Activated CD4-positive, CD25-positive, alpha-beta regulatory T cell treated with anti-CD3 and anti-CD28 coated beads, Interleukin-2, amount 50 U/mL, for 72 hours (primary cell): ENCODE results near the gene PCNT.
"Not testable (repeated sequence)": the region's sequence is repeated elsewhere in the genome, so short reads cannot be mapped to it uniquely, and the experiment has no call there.

Experiments
- DNase-seq: peaks from one replicate; pipeline ENCODE4 v3.0.0; 2021

PCNT gene

DNA sequence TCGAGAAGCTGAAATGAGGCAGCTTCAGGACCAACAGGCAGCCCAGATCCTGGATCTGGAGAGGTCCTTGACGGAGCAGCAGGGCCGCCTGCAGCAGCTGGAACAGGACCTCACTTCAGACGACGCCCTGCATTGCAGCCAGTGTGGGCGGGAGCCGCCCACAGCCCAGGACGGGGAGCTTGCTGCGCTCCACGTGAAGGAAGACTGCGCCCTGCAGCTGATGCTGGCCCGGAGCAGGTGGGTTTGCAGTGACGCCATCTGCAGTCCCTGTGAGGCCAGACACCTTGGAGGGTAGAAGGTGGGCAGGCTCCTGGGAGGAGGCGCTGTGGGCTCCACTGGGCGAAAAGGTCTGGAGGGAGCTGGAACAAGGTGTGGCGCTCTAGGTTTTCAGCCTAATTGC is 39.7 kb downstream of the PCNT start:
- no peak for DNase-seq

- DNase-seq = no peak
Measured at GRCh38 chr21:46366091-46366490, 42.1 kb downstream of the PCNT start.

DNA sequence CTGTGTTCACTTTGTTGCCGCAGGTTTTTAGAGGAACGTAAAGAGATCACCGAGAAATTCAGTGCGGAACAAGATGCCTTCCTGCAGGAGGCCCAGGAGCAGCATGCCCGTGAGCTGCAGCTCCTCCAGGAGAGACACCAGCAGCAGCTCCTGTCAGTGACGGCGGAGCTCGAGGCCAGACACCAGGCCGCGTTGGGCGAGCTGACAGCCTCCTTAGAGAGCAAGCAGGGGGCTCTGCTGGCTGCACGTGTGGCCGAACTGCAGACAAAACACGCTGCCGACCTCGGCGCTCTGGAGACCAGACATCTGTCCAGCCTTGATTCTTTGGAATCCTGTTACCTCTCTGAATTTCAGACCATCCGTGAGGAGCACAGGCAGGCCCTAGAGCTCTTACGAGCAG is 42.6 kb downstream of the PCNT start:
- DNase-seq = no peak

GRCh38 chr21:46366966-46367365 is 43.0 kb downstream of the PCNT start:
- no peak for DNase-seq

GRCh38 chr21:46368533-46369285 is 44.8 kb downstream of the PCNT start:
- DNase-seq = no peak

DNA sequence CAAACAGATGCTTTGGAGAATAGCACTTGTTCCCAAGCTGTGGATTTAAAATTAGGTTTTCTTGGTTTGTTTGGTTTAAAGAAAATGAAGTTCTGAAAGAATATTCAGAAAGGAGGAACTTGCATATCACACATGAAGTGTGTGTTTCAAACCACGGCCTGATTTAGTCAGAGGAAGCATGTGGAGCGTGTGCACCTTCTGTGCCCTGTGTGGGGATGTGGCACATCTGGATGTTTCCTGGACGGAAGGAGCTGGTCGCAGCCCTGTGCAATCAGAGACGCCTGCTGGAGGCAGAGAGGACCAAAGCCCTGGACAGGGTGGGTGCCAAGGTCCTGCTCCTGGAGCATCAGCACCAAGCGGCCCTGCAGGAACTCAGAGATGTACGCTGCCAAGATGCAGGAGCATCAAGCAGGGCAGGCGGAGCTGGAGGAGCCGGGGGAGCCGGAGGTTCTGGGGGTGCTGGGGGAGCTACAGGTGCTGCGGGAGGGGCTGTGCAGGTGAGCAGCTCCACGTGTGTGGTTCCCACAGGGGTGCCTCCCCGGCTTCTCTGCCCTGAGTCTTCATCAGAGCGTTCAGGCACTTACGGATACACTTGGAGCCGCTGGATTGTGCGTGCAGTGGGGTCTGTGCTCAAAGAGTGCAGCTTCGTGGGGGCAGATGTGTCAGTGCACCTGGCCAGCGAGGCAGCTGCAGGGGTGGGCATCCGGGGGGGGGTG is 45.7 kb downstream of the PCNT start:
- DNase-seq = no peak

GRCh38 chr21:46371204-46372013 is 47.5 kb downstream of the PCNT start:
- no peak for DNase-seq

- DNase-seq = no peak
Measured at GRCh38 chr21:46372014-46372485, 48.1 kb downstream of the PCNT start.

DNA sequence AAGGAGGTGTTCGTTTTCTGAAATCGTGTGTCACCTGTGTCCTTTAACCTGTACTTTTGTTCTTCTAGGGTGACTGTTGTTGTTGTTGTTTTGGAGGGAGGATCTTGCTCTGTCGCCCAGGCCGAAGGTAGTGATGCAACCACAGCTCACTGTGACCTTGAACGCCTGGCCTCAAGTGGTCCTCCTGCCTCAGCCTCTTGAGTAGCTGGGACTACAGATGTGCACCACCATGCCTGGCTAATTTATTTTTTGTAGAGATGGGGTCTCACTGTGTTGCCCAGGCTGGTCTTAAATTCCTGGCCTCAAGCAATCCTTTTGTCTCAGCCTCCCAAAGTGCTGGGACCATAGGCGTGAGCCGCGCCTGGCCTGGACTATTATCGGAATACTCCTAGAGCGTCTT is 49.0 kb downstream of the PCNT start:
- DNase-seq = not testable (repeated sequence)

- no peak for DNase-seq
Measured at GRCh38 chr21:46374761-46375389, 50.9 kb downstream of the PCNT start.

GRCh38 chr21:46375560-46376230 is 51.7 kb downstream of the PCNT start:
- DNase-seq = no peak

DNA sequence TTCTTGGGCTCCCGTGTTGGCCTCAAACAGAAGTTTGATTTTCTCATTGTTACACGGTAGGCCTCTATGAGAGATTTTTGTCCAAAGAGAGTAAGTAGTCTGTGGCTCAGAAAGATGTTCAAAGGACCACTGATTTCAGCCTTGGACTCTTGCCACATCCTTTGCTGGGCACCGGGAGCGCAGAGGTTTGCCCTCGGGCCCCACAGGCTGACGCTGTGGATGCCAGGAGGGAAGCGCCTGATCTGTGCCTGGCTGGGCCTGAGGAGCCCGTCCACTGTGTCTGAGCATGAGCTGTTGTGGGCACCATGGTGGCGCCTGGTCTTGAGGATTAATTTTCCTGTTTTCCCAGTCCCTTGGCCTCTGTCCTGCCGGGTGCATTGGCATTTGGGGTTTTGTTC is 52.3 kb downstream of the PCNT start:
- no peak for DNase-seq

- DNase-seq = no peak
Measured at GRCh38 chr21:46376856-46377453, 53.0 kb downstream of the PCNT start.

DNA sequence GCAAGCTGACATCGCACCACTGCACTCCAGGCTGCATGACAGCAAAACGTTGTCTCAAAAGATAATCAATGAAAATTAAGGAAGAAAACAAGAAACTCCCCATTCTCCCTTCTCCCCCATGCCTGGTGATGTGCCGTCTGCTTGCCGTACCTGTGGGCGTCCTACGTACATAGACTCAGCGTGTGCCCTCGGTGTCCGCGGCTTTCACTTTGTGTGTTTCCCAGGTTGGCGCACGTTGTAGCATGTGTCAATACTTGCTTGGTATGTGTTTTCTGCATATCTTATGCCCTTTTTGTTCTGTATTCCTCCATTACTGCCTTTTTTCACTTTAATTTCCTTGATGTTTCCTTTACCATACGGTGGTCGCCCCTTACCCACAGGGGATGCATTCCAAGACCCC is 53.8 kb downstream of the PCNT start:
- DNase-seq = no peak

DNA sequence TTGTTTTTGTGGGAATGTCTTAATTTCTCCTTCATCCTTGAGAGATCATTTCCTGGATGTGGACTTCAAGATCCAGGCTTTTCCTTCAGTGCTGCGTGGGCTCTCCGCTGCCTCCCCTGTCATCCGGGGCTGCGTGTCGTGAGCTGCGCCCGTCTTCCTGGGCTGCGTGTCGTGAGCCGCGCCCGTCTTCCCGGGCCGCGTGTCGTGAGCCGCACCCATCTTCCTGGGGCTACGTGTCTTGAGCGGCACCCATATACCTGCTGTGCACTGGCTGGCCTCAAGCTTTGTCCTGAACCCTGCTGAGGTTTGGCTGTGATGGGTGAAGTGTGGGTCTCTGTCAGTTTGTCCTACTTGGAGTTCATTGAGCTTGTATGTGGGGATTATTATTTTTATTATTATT is 55.1 kb downstream of the PCNT start:
- DNase-seq = no peak

DNA sequence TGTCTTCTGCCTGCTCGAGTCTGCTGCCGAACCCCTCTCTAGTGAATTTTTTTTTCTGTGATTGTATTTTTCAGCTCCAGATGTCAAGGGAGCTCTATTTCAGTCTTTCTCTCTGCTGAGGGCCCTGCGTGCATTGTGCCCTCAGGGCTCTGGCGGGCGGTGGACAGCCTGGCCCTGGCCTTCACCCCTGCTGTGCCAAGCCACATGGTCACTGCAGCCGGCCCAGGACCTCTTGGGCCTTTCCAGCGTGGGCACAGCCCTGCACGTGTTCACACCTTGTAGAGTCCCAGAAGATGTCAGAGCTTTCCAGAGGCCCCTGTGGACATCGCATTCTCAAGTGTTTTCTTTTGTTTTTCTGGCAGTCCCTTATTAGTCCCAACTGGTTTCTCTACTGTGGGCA is 55.7 kb downstream of the PCNT start:
- DNase-seq = no peak

GRCh38 chr21:46381541-46381940 is 57.6 kb downstream of the PCNT start:
- DNase-seq = no peak

DNA sequence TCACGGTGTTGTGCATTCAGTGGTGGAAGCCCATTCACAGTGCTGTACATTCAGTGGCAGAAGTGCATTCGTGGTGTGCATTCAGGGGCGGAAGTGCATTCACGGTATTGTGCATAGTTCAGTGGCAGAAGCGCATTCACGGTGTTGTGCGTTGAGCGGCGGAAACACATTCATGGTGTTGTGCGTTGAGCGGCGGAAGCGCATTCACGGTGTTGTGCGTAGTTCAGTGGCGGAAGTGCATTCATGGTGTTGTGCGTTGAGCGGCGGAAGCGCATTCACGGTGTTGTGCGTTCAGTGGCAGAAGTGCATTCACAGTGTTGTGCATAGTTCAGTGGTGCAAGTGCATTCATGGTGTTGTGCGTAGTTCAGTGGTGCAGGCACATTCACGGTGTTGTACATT is 60.6 kb downstream of the PCNT start:
- DNase-seq = no peak

DNA sequence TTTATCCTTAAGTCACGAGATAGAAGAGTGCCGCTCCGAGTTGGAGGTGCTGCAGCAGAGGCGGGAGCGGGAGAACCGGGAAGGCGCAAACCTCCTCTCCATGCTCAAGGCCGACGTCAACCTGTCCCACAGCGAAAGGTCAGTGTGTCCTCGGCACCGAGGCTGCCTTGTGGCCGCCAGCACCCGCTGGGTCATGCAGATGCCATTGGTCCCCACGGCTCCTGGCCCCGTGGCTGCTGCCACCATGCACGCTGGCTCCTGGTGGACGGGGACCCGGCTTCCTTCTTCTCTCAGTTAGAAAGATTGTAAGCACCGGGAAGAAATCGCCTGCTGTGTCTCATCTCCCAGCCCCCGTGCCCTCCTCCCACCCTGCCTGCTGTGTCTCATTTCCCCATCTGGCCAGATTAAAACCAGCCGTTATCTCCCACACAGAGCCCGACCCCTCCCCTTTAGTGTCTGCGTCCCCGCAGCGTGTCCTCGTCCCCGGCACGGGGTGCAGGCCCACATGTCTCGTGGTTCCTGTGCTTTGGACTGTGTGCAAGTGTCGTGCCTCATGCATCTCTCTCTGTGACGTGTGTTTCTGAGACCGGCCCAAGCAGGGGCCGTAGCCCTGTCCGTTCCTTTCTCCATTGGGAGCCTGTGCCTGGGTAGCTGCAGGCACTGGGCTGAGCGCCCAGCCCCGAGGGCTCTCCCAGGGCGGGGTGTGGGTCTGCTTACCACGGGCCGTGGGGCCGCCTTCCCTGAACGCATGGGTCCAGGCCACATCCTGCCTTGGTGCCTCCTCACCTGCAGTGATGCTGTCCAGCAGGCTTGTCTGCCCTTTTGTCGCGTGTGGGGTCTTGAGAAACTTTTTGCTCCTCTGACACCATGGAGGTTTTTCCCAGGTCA is 62.1 kb downstream of the PCNT start:
- DNase-seq = no peak

DNA sequence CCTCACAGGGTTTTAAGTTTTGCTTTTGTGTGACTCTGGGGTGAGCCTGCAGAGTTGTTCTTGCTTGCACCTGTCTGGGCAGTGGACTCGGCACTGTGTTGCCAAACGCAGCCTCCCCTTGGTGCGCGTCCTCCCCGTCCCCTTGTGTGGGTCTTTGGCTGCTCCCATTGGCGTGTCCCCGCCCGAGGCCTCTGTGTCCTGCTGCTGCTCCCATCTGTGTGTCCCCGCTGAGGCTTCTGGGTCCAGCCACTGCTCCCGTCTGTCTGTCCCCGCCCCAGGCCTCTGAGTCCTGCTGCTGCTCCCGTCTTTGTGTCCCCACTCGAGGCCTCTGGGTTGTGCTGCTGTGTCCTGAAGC is 62.8 kb downstream of the PCNT start:
- DNase-seq = no peak

DNA sequence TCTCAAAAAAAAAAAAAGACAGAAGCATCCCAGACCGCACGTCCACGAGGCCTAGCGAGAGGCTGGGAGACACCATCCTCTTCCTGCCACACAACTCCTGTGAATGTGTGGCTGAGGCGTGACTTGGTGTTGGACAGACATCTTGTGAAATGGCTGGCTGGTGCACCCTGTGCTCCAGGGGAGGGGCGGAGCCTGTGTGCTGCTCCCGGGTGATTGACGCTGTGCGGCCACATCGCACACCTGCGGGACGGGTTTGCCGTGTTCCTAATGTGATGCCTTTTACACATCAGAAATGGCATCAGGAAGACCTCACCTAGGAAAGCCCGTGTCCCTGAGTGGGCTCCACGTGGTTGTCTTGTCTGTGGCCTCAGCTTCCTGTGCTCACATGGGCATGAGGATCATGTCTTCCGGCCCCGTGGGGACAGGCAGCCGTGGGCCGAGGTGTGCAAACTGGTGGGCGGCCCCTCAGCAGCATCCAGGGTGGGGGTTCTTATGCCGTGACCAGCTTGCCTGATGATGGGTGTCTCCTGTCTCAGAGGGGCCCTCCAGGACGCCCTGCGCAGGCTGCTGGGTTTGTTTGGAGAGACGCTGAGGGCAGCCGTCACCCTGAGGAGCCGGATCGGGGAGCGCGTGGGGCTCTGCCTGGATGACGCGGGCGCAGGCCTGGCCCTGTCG is 64.4 kb downstream of the PCNT start:
- DNase-seq = no peak
